Stimulated activated CD8-positive, alpha-beta memory T cell treated with anti-CD3 and anti-CD28 coated beads, Interleukin-15, amount 100 ng/mL, for 4 hours (primary cell): ENCODE data around the gene SLC38A10.

Experiments used
- DNase-seq, 2 donors: peaks; one replicate each; pipeline ENCODE4 v3.0.0-alpha.2; 2020; ENCODE audit warnings: low read depth in 2 of 2

Gene SLC38A10

GRCh38 chr17:81207610-81208581 is 87.2 kb downstream of the SLC38A10 start:
- no peak for DNase-seq

- no peak for DNase-seq
Measured at GRCh38 chr17:81206657-81207056, 88.5 kb downstream of the SLC38A10 start.

GRCh38 chr17:81206166-81206565 is 88.9 kb downstream of the SLC38A10 start:
- no peak for DNase-seq

- DNase-seq, result no peak
Measured at GRCh38 chr17:81204578-81204977, 90.5 kb downstream of the SLC38A10 start.

GRCh38 chr17:81203136-81203535 is 92.0 kb downstream of the SLC38A10 start:
- DNase-seq, result no peak

GRCh38 chr17:81202318-81202717 is 92.8 kb downstream of the SLC38A10 start:
- DNase-seq, result no peak

- DNase-seq, result no peak
Measured at GRCh38 chr17:81200695-81201580, 94.2 kb downstream of the SLC38A10 start.

- no peak for DNase-seq
Measured at GRCh38 chr17:81200201-81200600, 94.9 kb downstream of the SLC38A10 start.

- DNase-seq, result no peak
Measured at GRCh38 chr17:81199482-81199830, 95.7 kb downstream of the SLC38A10 start.

- no peak for DNase-seq
Measured at GRCh38 chr17:81198826-81199481, 96.2 kb downstream of the SLC38A10 start.

- no peak for DNase-seq
Measured at GRCh38 chr17:81197831-81198490, 97.1 kb downstream of the SLC38A10 start.

GRCh38 chr17:81197409-81197795 is 97.7 kb downstream of the SLC38A10 start:
- no peak for DNase-seq

GRCh38 chr17:81196505-81197408 is 98.3 kb downstream of the SLC38A10 start:
- no peak for DNase-seq

GRCh38 chr17:81195941-81196495 is 99.1 kb downstream of the SLC38A10 start:
- no peak for DNase-seq
